CMK (cell line): ENCODE results near the gene RAB37.

Experiments used
- DNase-seq: peaks from one replicate; pipeline ENCODE4 v3.0.0-alpha.2; 2010; ENCODE audit warnings: low read depth

RAB37 gene

DNA sequence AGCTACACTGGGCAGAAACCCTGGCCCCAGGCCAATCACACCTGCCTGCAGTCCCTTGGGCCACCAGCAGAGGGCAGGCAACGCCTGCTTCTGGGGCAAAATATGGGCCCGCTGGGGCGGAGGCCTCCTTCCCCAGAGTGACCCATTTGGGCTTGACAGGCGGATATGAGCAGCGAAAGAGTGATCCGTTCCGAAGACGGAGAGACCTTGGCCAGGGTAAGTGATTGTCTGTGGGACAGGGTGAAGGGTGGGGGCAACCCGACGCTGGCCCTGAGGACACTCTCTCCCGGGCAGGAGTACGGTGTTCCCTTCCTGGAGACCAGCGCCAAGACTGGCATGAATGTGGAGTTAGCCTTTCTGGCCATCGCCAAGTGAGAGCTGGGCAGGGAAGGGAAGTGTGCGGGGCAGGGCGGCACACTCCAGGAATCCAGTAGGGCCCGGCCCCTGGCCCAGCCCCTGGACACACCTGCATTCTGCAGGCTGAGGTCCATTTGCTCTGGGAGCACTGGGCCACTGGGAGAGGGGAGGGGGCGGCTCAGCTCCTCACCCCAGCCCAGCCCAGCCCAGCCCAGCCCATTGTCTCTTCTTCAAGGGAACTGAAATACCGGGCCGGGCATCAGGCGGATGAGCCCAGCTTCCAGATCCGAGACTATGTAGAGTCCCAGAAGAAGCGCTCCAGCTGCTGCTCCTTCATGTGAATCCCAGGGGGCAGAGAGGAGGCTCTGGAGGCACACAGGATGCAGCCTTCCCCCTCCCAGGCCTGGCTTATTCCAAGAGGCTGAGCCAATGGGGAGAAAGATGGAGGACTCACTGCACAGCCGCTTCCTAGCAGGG lies 7.9 kb downstream of the RAB37 start:
- no peak for DNase-seq

DNA sequence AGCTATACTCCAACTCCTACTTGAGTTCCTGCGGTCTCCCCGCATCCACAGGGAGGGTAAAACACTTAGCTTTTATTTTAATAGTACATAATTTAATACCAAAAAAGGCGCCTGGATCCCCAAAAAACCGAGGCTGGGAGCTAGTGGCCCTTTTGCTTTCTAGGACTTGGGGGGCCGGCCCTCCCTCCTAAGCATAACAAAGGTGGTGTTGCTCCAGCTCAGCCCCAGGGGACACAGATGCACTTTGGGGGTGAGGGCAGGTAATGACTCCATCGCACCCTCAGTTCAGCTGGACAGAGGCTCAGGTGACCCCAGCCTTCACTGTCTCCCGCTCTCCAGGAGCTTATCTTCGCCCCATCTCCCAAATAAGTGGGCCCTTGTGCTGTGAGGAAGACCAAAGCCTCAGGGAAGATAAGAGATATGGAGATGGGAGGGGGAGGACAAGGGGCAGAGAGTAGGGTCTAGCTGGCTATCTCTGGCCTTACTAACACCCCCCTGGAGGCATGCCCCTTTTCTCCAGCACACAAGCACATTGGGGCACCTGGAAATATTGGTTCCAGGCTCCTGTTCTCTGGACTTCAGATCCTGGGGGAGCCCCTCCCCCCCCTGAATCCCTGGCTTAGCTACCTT lies 8.6 kb downstream of the RAB37 start:
- no peak for DNase-seq

DNA sequence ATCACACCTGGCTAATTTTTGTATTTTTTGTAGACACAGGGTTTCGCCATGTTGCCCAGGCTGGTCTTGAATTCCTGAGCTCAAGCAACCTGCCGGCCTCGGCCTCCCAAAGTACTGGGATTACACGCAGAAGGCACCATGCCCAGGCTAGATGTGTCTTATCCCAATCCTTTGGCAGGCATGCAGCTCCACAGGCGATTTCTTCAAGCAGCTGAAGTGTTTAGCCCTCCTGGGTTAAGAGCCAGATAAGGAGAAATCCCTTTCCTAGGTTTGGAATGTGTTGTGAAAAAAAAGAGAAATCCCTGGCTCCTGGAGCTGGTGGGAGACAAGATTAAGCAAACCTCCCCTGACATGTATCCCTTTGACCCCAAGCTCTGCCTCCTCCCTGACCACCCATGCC lies 9.3 kb downstream of the RAB37 start:
- DNase-seq = no peak

- no peak for DNase-seq
Observed at GRCh38 chr17:74746922-74747321, 9.9 kb downstream of the RAB37 start.

- DNase-seq = no peak
Observed at GRCh38 chr17:74748279-74748528, 11.1 kb downstream of the RAB37 start.

DNA sequence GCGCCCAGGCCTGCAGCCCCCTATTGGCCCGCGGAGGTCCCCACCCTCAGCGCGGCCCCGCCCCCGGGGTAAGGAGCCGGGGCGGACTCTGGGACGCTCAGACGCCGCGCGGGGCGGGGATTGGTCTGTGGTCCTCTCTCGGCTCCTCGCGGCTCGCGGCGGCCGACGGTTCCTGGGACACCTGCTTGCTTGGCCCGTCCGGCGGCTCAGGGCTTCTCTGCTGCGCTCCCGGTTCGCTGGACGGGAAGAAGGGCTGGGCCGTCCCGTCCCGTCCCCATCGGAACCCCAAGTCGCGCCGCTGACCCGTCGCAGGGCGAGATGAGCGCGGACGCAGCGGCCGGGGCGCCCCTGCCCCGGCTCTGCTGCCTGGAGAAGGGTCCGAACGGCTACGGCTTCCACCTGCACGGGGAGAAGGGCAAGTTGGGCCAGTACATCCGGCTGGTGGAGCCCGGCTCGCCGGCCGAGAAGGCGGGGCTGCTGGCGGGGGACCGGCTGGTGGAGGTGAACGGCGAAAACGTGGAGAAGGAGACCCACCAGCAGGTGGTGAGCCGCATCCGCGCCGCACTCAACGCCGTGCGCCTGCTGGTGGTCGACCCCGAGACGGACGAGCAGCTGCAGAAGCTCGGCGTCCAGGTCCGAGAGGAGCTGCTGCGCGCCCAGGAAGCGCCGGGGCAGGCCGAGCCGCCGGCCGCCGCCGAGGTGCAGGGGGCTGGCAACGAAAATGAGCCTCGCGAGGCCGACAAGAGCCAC lies 11.6 kb downstream of the RAB37 start, which contains the start of gene NHERF1:
NHERF1 (plus strand) TSS at position 100 of the 750 bp plus-strand sequence; CDS start at position 319, 219 bp downstream.
- DNase-seq = peak; percentile 62

DNA sequence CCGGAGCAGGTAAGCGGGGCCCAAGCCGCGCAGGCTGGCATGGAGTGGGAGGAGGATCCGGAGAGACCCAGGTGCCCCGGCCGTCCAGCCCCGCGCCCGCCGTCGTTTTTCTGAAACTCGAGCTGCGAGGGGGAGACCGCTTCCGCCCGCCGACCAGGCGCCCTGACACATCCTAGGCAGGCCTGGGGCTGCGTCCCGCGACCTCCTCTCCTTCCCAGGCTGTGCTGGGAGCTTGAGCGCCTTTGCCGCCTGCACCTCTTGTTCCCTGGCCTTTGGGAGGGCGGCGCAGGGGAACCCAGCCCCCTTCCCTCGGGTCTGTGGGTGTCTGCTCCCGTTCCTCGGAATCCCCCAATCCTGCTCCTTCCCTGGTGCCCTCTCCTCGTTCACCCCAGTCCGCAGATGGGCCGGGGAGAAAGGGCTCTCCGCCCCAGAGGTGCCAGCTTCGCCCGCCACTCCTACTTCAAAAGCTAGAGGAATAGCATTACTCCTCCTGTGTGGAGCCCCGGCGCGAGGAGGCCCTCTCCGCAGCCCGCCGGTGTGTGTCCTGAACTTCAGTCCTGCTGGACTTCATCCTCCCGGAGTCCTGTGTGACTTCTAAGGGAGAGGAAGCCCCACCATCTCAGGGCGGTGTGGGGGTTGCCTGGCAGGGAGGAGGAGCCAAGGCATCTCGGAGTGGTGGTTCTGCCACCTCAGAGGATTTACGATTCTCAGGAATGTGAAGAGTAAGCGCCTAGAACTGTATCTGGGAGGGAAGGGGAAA lies 12.4 kb downstream of the RAB37 start:
- DNase-seq = no peak

GRCh38 chr17:74750039-74750326 lies 12.9 kb downstream of the RAB37 start:
- no peak for DNase-seq

DNA sequence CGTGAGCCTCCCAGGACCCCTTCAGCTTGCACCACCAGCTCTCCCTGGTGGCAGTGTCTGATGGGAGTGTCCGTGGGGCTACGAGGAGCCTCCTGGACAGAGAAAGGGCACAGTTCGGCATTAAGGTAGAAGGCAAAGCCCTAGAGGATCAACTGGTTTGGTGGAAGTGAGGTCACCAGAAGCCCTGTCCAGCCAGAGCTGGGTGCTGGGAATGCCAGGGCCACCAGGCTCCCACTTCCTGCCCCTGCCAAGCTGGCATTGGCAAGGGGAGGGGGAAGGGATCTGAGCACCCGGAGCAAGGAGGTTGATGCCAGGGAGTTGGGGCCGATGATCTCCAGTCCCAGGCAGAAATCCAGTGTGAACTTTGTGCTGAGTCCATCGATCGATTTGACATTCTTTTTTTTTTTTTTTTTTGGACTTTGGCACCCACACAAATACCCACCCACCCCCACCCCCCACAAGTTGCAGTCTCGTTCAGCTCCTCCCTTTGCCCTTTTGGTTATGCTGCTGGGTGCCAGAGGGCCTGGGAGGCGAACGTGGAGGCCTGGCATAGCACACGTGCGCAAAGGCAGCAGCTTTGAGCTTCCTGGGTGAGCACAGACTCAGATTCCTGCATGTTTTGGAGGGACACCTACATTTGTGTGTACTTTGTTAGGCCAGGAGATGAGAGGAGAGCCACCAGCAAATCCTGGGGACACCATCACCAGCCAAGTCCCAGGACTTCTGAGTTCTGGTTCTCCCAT lies 13.4 kb downstream of the RAB37 start:
- no peak for DNase-seq

DNA sequence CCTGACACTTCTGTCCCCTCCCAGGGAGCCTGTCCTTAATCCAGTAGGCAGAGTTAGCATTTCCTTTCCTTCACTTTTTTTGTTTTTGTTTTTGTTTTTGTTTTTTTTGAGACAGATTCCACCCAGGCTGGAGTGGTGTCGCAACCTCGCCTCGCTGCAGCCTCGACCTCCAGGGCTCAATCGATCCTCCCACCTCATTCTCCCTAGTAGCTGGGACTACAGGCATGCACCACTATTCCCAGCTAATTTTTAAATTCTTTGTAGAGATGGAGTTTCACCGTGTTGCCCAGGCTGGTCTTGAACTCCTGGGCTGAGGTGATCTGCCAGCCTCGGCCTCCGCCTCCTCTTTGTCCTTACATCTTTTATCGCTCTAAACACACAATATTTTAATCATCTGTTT lies 15.4 kb downstream of the RAB37 start:
- no peak for DNase-seq

DNA sequence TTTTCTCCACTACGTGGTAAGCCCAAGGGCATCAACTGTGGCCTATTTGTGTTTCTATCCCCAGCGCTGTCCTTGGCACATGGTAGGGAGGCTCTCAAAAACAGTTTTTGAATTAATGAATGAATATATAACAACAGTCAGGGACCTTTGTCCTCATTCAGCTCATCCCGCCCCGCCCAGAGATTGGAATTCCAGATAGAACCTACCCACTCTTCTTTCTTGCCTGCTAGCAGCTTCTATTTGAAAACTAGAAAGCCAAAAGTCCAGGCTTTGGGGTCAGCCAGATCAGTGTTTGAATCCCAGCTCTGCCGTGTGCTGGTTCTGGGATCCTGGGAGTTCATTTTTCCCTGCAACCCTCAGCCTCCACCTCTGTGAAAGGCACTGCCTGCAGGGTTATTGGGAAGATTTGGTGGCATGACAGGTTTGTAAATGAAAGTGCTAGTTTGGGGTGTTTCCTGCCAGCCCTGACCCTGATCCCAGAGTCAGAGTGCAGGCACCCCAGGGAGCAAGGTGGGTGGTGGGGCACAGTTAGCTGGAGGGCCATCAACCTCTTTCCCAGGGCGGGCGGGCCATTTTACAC lies 15.9 kb downstream of the RAB37 start:
- DNase-seq = no peak

GRCh38 chr17:74754832-74755231 lies 17.8 kb downstream of the RAB37 start:
- no peak for DNase-seq

- DNase-seq = no peak
Observed at GRCh38 chr17:74755533-74755932, 18.5 kb downstream of the RAB37 start.

- no peak for DNase-seq
Observed at GRCh38 chr17:74756891-74757290, 19.8 kb downstream of the RAB37 start.

GRCh38 chr17:74757502-74757901 lies 20.4 kb downstream of the RAB37 start:
- no peak for DNase-seq

- no peak for DNase-seq
Observed at GRCh38 chr17:74757931-74758847, 21.1 kb downstream of the RAB37 start.

- DNase-seq = no peak
Observed at GRCh38 chr17:74758848-74759168, 21.8 kb downstream of the RAB37 start.

DNA sequence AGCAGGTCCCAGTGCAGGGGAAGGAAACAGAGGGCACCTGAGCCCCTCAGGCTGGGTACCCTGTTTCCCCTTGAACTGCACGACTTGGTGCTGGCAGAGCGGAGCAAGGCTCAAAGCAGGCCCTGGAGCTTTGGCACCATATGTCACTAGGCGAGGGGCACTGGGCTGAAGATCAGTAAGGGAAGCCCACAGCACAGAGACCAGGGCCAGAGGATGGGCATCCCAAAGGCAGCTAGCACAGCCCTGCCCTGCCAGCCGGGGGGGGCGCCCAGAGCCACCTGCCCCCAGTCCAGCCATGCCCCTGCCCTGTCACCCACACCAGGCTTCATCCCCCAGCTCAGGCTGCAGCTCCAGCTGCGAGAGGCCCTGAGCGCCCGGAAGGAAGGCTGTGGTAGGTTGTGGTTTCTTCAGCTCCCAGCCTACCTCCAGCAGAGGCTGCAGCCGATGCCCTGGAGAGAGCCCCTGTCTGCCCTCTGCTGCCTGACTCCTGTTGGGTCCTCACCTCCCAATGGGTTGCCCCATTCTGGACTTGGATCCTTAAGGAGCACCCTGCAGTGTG lies 22.3 kb downstream of the RAB37 start:
- no peak for DNase-seq

DNA sequence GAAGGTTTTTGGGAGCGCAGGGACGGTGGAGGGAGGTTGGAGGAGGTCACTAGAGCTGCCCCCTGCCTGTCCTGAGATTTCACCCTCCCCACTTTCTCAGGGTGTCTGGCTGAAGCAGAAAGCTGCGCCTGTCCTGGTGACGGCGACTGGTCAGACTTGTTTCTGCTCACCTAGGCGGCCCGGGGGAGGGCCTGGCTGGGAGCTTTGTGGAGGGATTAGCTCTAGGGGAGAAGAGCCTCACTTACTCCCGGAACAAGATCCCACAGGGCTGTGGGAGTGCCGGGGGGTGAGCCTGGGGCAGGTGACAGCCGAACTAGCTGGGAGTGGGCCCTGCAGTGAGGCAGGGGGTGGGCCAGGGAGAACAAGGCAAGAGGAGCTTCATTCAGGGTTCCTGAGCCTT lies 22.9 kb downstream of the RAB37 start:
- DNase-seq = no peak

DNA sequence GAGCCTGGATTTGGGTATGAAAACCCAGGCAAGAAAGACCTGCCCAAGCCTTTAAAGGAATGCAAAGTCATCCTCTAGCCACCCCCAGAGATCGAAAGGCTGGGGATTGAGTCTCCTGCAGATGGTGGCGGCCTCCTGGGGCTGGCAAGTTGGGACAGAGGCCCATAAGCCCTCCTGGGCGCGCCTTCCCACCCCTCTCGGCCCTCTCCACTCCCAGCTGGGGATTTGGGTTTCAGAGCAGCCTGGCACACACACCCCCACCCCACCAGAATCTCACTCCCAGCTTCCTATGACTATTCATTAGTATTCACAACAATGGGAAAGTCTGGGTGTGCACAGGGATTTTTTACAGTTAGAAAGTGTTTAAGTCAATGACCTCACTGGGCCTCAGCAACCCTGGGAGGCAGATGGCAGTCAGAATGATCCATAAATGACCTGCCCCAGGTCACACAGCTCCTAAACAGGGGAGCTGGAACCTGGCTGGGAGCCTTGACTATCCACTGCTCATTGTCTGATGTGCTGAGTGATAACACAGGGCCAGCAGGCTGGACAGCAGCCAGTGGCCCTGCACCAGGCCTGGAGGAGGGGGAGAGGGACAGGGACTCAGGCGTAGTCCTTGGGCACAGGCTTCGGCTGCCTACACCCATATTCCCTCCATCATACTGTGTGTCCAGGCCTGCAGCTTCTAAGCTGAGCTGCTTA lies 23.5 kb downstream of the RAB37 start:
- DNase-seq = no peak
